GM12878 (cell line): ENCODE results near the gene PARP11. TPM values are rescaled to one million over a fixed set of nuclear protein-coding genes. Genes with fewer than 3 reads are reported as not detected.

Source experiments
- ATAC-seq: fragments of 200-7000 bp; cut with Tn5 transposase; 3 replicates; pipeline ENCODE4 v1.9.1; 2020; ENCODE audit warnings: mild to moderate bottlenecking, moderate library complexity
- BruUV-seq: library from RNA; stranded (reverse); fragments of 400-500 nt; replicated peaks from 2 replicates; lab custom pipeline; 2021; lab: Mats Ljungman, UMichigan
- CTCF ChIA-PET: fragments of 300-600 bp; sonication (Branson Sonifier 250); formaldehyde crosslinking; extraction: SDS; loops from one replicate; lab custom pipeline; 2021; ENCODE audit warnings: inconsistent platforms; lab: Yijun Ruan, JAX
- POLR2A ChIA-PET: fragments of 350-600 bp; formaldehyde crosslinking; extraction: SDS; loops from one replicate; lab custom pipeline; 2021; ENCODE audit warnings: inconsistent platforms; lab: Charles Lee
- RAD21 ChIA-PET: fragments of 300-600 bp; sonication (Branson Sonifier 250); formaldehyde crosslinking; loops from one replicate; lab custom pipeline; 2023; ENCODE audit warnings: antibody characterized with exemption; ENCODE audit not compliant: unreplicated experiment; lab: Charles Lee
- SMC1A ChIA-PET: fragments of 300-600 bp; sonication (Branson Sonifier 250); formaldehyde crosslinking; loops from one replicate; lab custom pipeline; 2023; ENCODE audit not compliant: unreplicated experiment, uncharacterized antibody; lab: Charles Lee
- DNase-seq: peaks from one replicate; pipeline ENCODE4 v3.0.0-alpha.2; 2011; ENCODE audit warnings: low read depth, low spot score
- FAIRE-seq: peaks from 3 replicates; lab custom pipeline; 2011; peaks lifted over from hg19 to GRCh38; lab: Jason Lieb, UNC
- H2AFZ ChIP-seq: 2 replicates; pipeline ENCODE4 v1.6.0; 2011; ENCODE audit warnings: low read depth, low read length, control low read depth; ENCODE audit not compliant: control insufficient read depth
- H3K27ac ChIP-seq: 2 replicates; pipeline ENCODE4 v1.5.1; 2011; ENCODE audit warnings: control low read depth; ENCODE audit not compliant: control insufficient read depth, insufficient read depth
- H3K27me3 ChIP-seq, 2 experiments: replicated peaks in 1 of 2; 2 replicates each; pipeline versions ENCODE4 v1.6.0 to v1.6.1; 2011; ENCODE audit warnings: low read length in 1 of 2; ENCODE audit not compliant: control insufficient read depth in 2 of 2, insufficient read depth in 2 of 2
- H3K36me3 ChIP-seq, 2 experiments: 2 replicates each; pipeline ENCODE4 v1.5.1; 2011; ENCODE audit warnings: low read length in 1 of 2; ENCODE audit not compliant: control insufficient read depth in 2 of 2, insufficient read depth in 2 of 2
- H3K4me1 ChIP-seq: 2 replicates; pipeline ENCODE4 v1.6.1; 2011; ENCODE audit warnings: mild to moderate bottlenecking, low read length, moderate library complexity, mixed read lengths; ENCODE audit not compliant: control insufficient read depth, insufficient read depth
- H3K4me2 ChIP-seq: 2 replicates; pipeline ENCODE4 v1.6.0; 2011; ENCODE audit warnings: control low read depth; ENCODE audit not compliant: control insufficient read depth, insufficient read depth
- H3K4me3 ChIP-seq: fragments of 200-600 bp; sonication (generic); 2 replicates; pipeline ENCODE4 v1.5.1; 2016
- H3K79me2 ChIP-seq: 2 replicates; pipeline ENCODE4 v1.6.0; 2011; ENCODE audit warnings: low read length; ENCODE audit not compliant: control insufficient read depth, insufficient read depth
- H3K9ac ChIP-seq: 2 replicates; pipeline ENCODE4 v1.8.0; 2011; ENCODE audit warnings: low read length, control low read depth, mixed read lengths; ENCODE audit not compliant: control insufficient read depth, insufficient read depth
- H3K9me3 ChIP-seq: replicated peaks from 3 replicates; pipeline ENCODE4 v1.5.1; 2011; ENCODE audit warnings: mild to moderate bottlenecking, low read length; ENCODE audit not compliant: control insufficient read depth, insufficient read depth
- H4K20me1 ChIP-seq: 2 replicates; pipeline ENCODE4 v1.6.0; 2011; ENCODE audit not compliant: control insufficient read depth, insufficient read depth
- BCL11A ChIP-seq: IDR thresholded peaks from 2 replicates; pipeline ENCODE4 v1.6.1; 2011; ENCODE audit warnings: low read depth, low read length
- CHD1 ChIP-seq: IDR thresholded peaks from 2 replicates; pipeline ENCODE4 v1.6.1; 2012; ENCODE audit warnings: low read depth, low read length, improper control_type of control experiment
- CREB1 ChIP-seq: IDR thresholded peaks from 2 replicates; pipeline ENCODE4 v1.6.1; 2012; ENCODE audit warnings: low read depth, mild to moderate bottlenecking, inconsistent platforms
- DPF2 ChIP-seq: fragments of 450-650 bp; IDR thresholded peaks from 2 replicates; pipeline ENCODE4 v1.6.1; 2017; ENCODE audit warnings: mild to moderate bottlenecking
- FOS ChIP-seq: IDR thresholded peaks from 3 replicates; pipeline ENCODE4 v1.6.1; 2011; ENCODE audit warnings: borderline replicate concordance; ENCODE audit not compliant: insufficient read length; ENCODE audit errors: extremely low read depth
- IKZF2 ChIP-seq, 2 experiments: fragments of 450-650 bp; IDR thresholded peaks; 2 replicates each; pipeline ENCODE4 v1.6.1; 2017; ENCODE audit warnings: mild to moderate bottlenecking in 2 of 2, moderate library complexity in 2 of 2
- IRF4 ChIP-seq: IDR thresholded peaks from 2 replicates; pipeline ENCODE4 v1.6.1; 2011; ENCODE audit warnings: low read depth, low read length
- MTA2 ChIP-seq: fragments of 450-650 bp; IDR thresholded peaks from 2 replicates; pipeline ENCODE4 v1.6.1; 2016; ENCODE audit warnings: low read depth, mild to moderate bottlenecking, moderate library complexity
- RUNX3 ChIP-seq: IDR thresholded peaks from 2 replicates; pipeline ENCODE4 v1.6.1; 2012; ENCODE audit warnings: low read length, inconsistent platforms
- SIN3A ChIP-seq: IDR thresholded peaks from 2 replicates; pipeline ENCODE4 v1.6.1; 2012; ENCODE audit warnings: low read depth, low read length, improper control_type of control experiment
- SMARCA5 ChIP-seq: fragments of 450-650 bp; IDR thresholded peaks from 2 replicates; pipeline ENCODE4 v1.6.1; 2017; ENCODE audit warnings: mild to moderate bottlenecking
- SREBF1 ChIP-seq: IDR thresholded peaks from 2 replicates; pipeline ENCODE4 v1.6.1; 2012; ENCODE audit warnings: mild to moderate bottlenecking, low read length
- SREBF2 ChIP-seq: IDR thresholded peaks from 2 replicates; pipeline ENCODE4 v1.6.1; 2012; ENCODE audit warnings: mild to moderate bottlenecking, low read length
- STAT1 ChIP-seq: fragments of 450-650 bp; conservative IDR thresholded peaks from 2 replicates; pipeline ENCODE4 v1.6.1; 2014; ENCODE audit warnings: antibody characterized with exemption, mild to moderate bottlenecking
- TARDBP ChIP-seq: IDR thresholded peaks from 2 replicates; pipeline ENCODE4 v1.6.1; 2016; ENCODE audit warnings: borderline replicate concordance
- WGBS: methylation state at CpG from one replicate; pipeline ENCODE4 v1.1.6; 2016; ENCODE audit warnings: low lambda C conversion rate; ENCODE audit not compliant: insufficient replicate concordance, insufficient coverage; ENCODE audit errors: missing lambda C conversion rate; 5-methylcytosine and 5-hydroxymethylcytosine counted together
- in situ Hi-C: fragments of 300-500 bp; cut with MboI; formaldehyde crosslinking; loops from 9 replicates; pipeline ENCODE4 v1.14.3; 2018; ENCODE audit warnings: mixed read lengths
- intact Hi-C: fragments of 100-400 bp; cut with micrococcal nuclease; formaldehyde crosslinking; loops from one replicate; pipeline ENCODE4 v1.14.2; 2022; ENCODE audit not compliant: unreplicated experiment
- polyA plus RNA-seq, 11 experiments: library from polyadenylated mRNA; depleted of rRNA in 4 of 11; unstranded in 6 of 11; stranded (reverse) in 5 of 11; fragments of >200 nt; fragmentation: Nextera tagmentation in 4 of 11; fragmentation: Illumina TruSeq in 1 of 11; extraction: Ambion mirVana in 4 of 11; extraction: Trizol in 1 of 11; gene quantifications; 1 replicate in 1 of 11; 2 replicates in 10 of 11; pipeline versions ENCODE4 v1.2.1 to v1.2.3, GENCODE V29; 2011 to 2016; ENCODE audit warnings: inconsistent platforms in 2 of 11, missing spikeins in 2 of 11, low read depth in 1 of 11
- total RNA-seq, 4 experiments: library from RNA; depleted of rRNA in 3 of 4; stranded (reverse); fragments of >200 nt in 3 of 4; fragmentation: Illumina TruSeq in 1 of 4; extraction: Trizol in 1 of 4; gene quantifications; 2 replicates each; pipeline versions ENCODE4 v1.2.1 to v1.2.3, GENCODE V29; 2013 to 2021
- TF ChIP-seq, protein P1 (sequence below): fragments of 450-650 bp; formaldehyde crosslinking; IDR thresholded peaks from 2 replicates; pipeline ENCODE4 v1.4.0; 2020; ENCODE audit warnings: mild to moderate bottlenecking, moderate library complexity
- TF ChIP-seq, protein P2 (sequence below): fragments of 450-650 bp; IDR thresholded peaks from 2 replicates; pipeline ENCODE4 v1.6.1; 2016; ENCODE audit warnings: mild to moderate bottlenecking

Gene PARP11
- total and polyA plus RNA-seq, 10 of the 15 experiments (the other 5 are each of a cell fraction or from before 2014, with no cell fraction given) = 3.0 to 14.1 (median 6.3) TPM

DNA sequence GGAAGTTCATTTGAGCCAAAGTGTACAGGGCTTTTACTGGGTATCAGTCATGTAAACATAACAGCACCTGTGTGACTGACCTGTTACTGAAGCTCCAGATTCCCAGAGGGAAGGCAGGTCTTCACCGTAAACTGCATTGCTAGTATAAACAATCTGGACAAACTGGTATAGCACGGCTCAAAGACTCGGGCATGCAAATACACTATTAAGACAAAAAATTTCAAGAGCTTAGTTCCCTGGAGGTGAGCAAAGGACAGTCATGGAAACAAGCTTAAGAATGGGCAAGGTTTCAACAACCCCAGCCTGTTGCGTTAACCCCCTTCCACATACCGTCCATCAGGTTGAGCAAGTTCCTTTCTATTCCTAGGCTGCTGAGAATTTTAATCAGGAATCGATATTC lies 9.4 kb downstream of the PARP11 start:
- 96% methylated on average over 6 of the region's 6 CpGs for WGBS
- in situ Hi-C loops = no loop called here
- H3K9me3 ChIP-seq = no peaks in the 10 kb centered on the region; the same call in 1 of the 3 replicates
- SMC1A ChIA-PET = interaction anchor here (1.4 kb wide), 1 partner anchor 21 kb away, joined by 4 read pairs; no protein-coding TSS in a partner anchor
- no peak for DNase-seq
- H3K79me2 ChIP-seq = no peaks in the 10 kb centered on the region
- TF ChIP-seq DPF2 (no peak), SMARCA5 (no peak), RUNX3 (no peak), CREB1 (no peak), SREBF2 (no peak), IRF4 (no peak), SIN3A (no peak), IKZF2 (IDR thresholded peaks at IDR 0.05) (no peak), FOS (no peak), TARDBP (no peak), CHD1 (no peak), SREBF1 (no peak), MTA2 (no peak), BCL11A (no peak), STAT1 (no peak)
- TF ChIP-seq, protein P1, sequence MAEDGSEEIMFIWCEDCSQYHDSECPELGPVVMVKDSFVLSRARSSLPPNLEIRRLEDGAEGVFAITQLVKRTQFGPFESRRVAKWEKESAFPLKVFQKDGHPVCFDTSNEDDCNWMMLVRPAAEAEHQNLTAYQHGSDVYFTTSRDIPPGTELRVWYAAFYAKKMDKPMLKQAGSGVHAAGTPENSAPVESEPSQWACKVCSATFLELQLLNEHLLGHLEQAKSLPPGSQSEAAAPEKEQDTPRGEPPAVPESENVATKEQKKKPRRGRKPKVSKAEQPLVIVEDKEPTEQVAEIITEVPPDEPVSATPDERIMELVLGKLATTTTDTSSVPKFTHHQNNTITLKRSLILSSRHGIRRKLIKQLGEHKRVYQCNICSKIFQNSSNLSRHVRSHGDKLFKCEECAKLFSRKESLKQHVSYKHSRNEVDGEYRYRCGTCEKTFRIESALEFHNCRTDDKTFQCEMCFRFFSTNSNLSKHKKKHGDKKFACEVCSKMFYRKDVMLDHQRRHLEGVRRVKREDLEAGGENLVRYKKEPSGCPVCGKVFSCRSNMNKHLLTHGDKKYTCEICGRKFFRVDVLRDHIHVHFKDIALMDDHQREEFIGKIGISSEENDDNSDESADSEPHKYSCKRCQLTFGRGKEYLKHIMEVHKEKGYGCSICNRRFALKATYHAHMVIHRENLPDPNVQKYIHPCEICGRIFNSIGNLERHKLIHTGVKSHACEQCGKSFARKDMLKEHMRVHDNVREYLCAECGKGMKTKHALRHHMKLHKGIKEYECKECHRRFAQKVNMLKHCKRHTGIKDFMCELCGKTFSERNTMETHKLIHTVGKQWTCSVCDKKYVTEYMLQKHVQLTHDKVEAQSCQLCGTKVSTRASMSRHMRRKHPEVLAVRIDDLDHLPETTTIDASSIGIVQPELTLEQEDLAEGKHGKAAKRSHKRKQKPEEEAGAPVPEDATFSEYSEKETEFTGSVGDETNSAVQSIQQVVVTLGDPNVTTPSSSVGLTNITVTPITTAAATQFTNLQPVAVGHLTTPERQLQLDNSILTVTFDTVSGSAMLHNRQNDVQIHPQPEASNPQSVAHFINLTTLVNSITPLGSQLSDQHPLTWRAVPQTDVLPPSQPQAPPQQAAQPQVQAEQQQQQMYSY (CRISPR knock-in tag) = no peak
- TF ChIP-seq, protein P2, sequence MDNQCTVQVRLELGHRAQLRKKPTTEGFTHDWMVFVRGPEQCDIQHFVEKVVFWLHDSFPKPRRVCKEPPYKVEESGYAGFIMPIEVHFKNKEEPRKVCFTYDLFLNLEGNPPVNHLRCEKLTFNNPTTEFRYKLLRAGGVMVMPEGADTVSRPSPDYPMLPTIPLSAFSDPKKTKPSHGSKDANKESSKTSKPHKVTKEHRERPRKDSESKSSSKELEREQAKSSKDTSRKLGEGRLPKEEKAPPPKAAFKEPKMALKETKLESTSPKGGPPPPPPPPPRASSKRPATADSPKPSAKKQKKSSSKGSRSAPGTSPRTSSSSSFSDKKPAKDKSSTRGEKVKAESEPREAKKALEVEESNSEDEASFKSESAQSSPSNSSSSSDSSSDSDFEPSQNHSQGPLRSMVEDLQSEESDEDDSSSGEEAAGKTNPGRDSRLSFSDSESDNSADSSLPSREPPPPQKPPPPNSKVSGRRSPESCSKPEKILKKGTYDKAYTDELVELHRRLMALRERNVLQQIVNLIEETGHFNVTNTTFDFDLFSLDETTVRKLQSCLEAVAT = no peak
- TF ChIP-seq, all 136 proteins: peak for 0
- FAIRE-seq (no peak), ATAC-seq (no peak)
- Histone ChIP-seq H3K36me3 (no peaks in the 10 kb centered on the region), H3K9ac (no peak overlapping the region), H3K4me1 (no peaks in the 10 kb centered on the region), H3K27me3 (no peaks in the 10 kb centered on the region), H4K20me1 (no peaks in the 10 kb centered on the region), H3K4me3 (no peak overlapping the region), H3K27ac (no peak overlapping the region), H3K4me2 (no peak overlapping the region), H2AFZ (no peak overlapping the region)
- BruUV-seq = no TSS peak
- ChIA-PET RAD21 (no interaction called here), CTCF (no interaction called here), POLR2A (interaction anchor here (0.6 kb wide), 1 partner anchor 40 kb away, joined by 4 read pairs; no protein-coding TSS in a partner anchor)
- intact Hi-C loops = no loop called here
